ENCODE data around the gene MAPK8IP3.

Gene MAPK8IP3

DNA sequence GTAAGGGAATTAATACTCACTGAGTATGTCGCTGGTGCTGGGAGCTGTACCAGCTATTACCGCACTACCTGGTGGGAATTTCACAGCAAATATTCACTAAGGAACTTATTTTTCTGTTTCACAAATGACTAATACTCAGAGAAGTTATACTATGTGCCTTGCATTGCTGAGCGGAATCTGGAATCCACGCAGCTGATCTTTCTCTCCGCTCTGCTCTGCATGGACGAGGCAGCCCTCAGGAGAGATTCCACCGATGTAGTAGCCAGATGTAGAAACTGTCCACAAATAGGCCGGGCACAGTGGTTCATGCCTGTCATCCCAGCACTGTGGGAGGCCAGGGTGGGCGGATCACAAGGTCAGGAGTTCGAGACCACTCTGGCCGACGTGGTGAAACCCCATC lies 48.2 kb downstream of the MAPK8IP3 start:
- no peak for TF ChIP-seq EGR1 (IDR thresholded peaks at IDR 0.05)
- no peak for TF ChIP-seq EP300 (IDR thresholded peaks at IDR 0.05; ENCODE audit: borderline replicate concordance)
- no peak for TF ChIP-seq RAD21 (IDR thresholded peaks at IDR 0.05; ENCODE audit: low read depth)
- no peak for TF ChIP-seq CREB1 (IDR thresholded peaks at IDR 0.05; ENCODE audit: low read depth)
- TF ChIP-seq, protein P1, sequence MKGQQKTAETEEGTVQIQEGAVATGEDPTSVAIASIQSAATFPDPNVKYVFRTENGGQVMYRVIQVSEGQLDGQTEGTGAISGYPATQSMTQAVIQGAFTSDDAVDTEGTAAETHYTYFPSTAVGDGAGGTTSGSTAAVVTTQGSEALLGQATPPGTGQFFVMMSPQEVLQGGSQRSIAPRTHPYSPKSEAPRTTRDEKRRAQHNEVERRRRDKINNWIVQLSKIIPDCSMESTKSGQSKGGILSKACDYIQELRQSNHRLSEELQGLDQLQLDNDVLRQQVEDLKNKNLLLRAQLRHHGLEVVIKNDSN (IDR thresholded peaks at IDR 0.05) = no peak
- TF ChIP-seq, protein P2, sequence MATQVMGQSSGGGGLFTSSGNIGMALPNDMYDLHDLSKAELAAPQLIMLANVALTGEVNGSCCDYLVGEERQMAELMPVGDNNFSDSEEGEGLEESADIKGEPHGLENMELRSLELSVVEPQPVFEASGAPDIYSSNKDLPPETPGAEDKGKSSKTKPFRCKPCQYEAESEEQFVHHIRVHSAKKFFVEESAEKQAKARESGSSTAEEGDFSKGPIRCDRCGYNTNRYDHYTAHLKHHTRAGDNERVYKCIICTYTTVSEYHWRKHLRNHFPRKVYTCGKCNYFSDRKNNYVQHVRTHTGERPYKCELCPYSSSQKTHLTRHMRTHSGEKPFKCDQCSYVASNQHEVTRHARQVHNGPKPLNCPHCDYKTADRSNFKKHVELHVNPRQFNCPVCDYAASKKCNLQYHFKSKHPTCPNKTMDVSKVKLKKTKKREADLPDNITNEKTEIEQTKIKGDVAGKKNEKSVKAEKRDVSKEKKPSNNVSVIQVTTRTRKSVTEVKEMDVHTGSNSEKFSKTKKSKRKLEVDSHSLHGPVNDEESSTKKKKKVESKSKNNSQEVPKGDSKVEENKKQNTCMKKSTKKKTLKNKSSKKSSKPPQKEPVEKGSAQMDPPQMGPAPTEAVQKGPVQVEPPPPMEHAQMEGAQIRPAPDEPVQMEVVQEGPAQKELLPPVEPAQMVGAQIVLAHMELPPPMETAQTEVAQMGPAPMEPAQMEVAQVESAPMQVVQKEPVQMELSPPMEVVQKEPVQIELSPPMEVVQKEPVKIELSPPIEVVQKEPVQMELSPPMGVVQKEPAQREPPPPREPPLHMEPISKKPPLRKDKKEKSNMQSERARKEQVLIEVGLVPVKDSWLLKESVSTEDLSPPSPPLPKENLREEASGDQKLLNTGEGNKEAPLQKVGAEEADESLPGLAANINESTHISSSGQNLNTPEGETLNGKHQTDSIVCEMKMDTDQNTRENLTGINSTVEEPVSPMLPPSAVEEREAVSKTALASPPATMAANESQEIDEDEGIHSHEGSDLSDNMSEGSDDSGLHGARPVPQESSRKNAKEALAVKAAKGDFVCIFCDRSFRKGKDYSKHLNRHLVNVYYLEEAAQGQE (IDR thresholded peaks at IDR 0.05; ENCODE audit: low read depth) = no peak
- TF ChIP-seq CEBPB (IDR thresholded peaks at IDR 0.05) = no peak
- no peak for TF ChIP-seq TCF12 (IDR thresholded peaks at IDR 0.05; ENCODE audit: low read depth)

DNA sequence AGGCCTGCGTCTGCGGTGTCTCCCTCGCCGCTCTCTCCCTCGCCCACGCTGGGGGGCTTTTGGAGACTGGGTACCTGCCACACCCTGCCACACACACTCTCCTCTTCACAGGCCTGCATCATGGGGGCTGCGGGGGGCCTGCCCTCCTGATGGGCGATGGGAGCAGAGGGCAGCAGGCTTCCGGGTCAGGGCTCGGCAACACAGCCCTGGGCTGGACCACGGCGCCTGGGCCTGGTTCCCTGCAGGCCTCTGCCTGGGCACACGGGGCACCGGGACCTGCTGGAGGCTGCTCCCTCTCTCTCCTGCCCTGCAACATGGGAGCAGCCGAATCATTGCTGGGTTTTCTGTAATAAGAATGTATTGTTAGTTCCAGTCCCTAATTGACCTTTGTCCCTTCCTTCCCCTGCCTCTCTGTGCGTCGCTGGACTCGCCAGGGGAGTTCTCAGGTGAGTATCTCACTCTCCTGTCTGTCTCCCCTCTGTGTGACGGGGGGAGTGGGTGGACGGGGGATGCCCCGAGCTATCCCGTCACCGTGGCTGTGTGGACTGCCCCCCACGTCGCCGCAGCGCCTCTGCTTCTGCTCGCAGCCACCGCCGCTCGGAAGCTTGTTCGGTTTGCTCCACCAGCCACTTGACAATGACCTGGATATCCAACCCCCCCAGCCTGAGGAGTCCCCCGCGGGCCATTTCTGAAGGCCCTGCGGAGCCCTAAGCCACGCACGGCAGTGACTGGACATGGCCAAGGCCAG lies 51.9 kb downstream of the MAPK8IP3 start:
- no peak for TF ChIP-seq CREB1 (IDR thresholded peaks at IDR 0.05; ENCODE audit: low read depth)
- TF ChIP-seq, protein P1 (IDR thresholded peaks at IDR 0.05) = no peak
- no peak for TF ChIP-seq EGR1 (IDR thresholded peaks at IDR 0.05)
- no peak for TF ChIP-seq ZBTB7A (IDR thresholded peaks at IDR 0.05; ENCODE audit: low read depth)
- no peak for TF ChIP-seq TAF1 (IDR thresholded peaks at IDR 0.05; ENCODE audit: low read depth)
- TF ChIP-seq, protein P2 (IDR thresholded peaks at IDR 0.05; ENCODE audit: low read depth) = no peak
- no peak for TF ChIP-seq CEBPB (IDR thresholded peaks at IDR 0.05)
- TF ChIP-seq TEAD4 (IDR thresholded peaks at IDR 0.05) = no peak

DNA sequence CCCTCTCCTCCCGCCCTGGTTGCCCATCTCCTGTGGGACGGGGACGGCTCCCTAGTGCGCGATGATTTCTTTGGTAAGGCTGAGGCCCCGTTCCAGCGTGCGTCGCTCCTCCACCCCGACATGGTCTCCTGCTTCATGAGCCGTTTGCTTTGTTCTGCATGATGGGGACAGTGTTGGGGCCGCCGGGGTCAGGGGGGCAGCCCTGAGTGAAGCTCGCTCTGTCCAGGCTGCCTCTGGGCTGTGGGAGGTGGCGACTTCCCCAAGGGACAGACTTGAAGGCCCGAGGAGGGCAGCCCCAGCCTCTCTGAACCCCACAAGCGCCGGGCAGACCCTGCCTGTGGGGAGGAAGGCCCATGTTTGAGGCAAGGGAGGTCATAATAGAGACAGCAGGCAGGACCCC lies 52.9 kb downstream of the MAPK8IP3 start:
- TF ChIP-seq TEAD4 (IDR thresholded peaks at IDR 0.05) = no peak
- TF ChIP-seq ZBTB7A (IDR thresholded peaks at IDR 0.05; ENCODE audit: low read depth) = no peak
- TF ChIP-seq CEBPB (IDR thresholded peaks at IDR 0.05) = no peak
- no peak for TF ChIP-seq NFIC (IDR thresholded peaks at IDR 0.05)
- TF ChIP-seq YY1 (IDR thresholded peaks at IDR 0.05; ENCODE audit: low read depth) = no peak
- TF ChIP-seq EGR1 (IDR thresholded peaks at IDR 0.05) = no peak
- no peak for TF ChIP-seq TAF1 (IDR thresholded peaks at IDR 0.05; ENCODE audit: low read depth)
- TF ChIP-seq TCF12 (IDR thresholded peaks at IDR 0.05; ENCODE audit: low read depth) = no peak
- TF ChIP-seq, protein P2 (IDR thresholded peaks at IDR 0.05; ENCODE audit: low read depth) = no peak

DNA sequence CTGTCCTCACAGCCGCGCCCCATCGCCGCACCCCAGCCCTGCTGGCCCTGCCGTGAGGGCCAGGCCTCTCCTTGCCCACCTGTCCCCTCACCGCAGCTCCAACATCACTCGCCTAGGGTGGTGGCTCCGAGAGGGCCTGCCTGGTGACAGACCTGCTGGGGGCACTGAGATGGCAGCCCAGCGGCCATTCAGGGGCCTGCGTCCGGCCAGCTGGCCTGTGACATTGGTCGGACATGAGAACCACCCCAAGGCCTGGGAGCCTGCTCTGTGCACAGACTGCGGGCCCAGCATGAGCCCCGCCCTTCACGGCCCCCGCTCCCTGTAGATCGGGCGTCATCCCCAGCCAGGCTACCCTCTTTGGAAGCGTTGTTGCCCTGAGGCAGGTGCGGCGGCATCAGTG lies 53.5 kb downstream of the MAPK8IP3 start:
- no peak for TF ChIP-seq NFIC (IDR thresholded peaks at IDR 0.05)
- no peak for TF ChIP-seq TEAD4 (IDR thresholded peaks at IDR 0.05)

DNA sequence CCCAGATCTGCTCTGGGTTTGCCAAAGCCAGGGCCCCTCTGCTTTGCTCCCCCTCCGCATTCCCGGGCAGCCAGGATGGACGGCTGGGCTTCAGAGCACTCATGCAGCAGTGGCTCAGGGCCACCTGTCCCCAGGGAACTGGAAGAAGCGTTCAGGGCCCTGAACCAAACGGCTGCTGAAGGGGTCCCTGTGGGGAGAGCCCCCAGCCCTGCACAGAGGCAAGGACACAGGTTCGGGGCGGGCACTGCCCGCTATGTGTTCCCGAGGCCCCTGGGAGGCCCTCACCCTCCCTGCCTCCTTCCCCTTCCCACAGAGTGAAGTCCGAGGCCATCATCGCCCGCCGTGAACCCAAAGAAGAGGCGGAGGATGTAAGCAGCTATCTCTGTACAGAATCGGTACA lies 54.9 kb downstream of the MAPK8IP3 start:
- TF ChIP-seq EP300 (IDR thresholded peaks at IDR 0.05; ENCODE audit: borderline replicate concordance) (no peak), NFIC (IDR thresholded peaks at IDR 0.05) (no peak), CEBPB (IDR thresholded peaks at IDR 0.05) (no peak), EGR1 (IDR thresholded peaks at IDR 0.05) (no peak), ZBTB7A (IDR thresholded peaks at IDR 0.05; ENCODE audit: low read depth) (no peak), TEAD4 (IDR thresholded peaks at IDR 0.05) (no peak), RAD21 (IDR thresholded peaks at IDR 0.05; ENCODE audit: low read depth) (no peak)
- TF ChIP-seq, protein P2 (IDR thresholded peaks at IDR 0.05; ENCODE audit: low read depth) = no peak
- TF ChIP-seq, protein P3, sequence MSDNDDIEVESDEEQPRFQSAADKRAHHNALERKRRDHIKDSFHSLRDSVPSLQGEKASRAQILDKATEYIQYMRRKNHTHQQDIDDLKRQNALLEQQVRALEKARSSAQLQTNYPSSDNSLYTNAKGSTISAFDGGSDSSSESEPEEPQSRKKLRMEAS (IDR thresholded peaks at IDR 0.05) = no peak
- TF ChIP-seq, protein P1 (IDR thresholded peaks at IDR 0.05) = no peak
